Prostate gland (tissue), 2 donors: ENCODE data around the gene IGFBP2. TPM values are rescaled to one million over a fixed set of nuclear protein-coding genes. Genes with fewer than 3 reads are reported as not detected.

ENCODE experiments used
- DNase-seq: peaks from one replicate; pipeline ENCODE4 v3.0.0-alpha.2; 2019; ENCODE audit warnings: low spot score
- H3K27ac ChIP-seq, 2 donors: fragments of 200-600 bp; sonication (generic); 2 replicates each; pipeline ENCODE4 v1.5.1; 2017 to 2019
- H3K27me3 ChIP-seq: fragments of 200-600 bp; sonication (generic); replicated peaks from 2 replicates; pipeline ENCODE4 v1.5.1; 2019; ENCODE audit not compliant: insufficient read depth
- H3K36me3 ChIP-seq, 2 donors: fragments of 200-600 bp; sonication (generic); 1 replicate in 1 of 2; 2 replicates in 1 of 2; pipeline versions ENCODE4 v1.5.1 to v1.8.1; 2017 to 2019
- H3K4me1 ChIP-seq: fragments of 200-600 bp; sonication (generic); replicated peaks from 2 replicates; pipeline ENCODE4 v1.5.1; 2019
- H3K4me3 ChIP-seq, 2 donors: fragments of 200-600 bp; sonication (generic); 2 replicates each; pipeline ENCODE4 v1.5.1; 2017 to 2019
- H3K9me3 ChIP-seq: fragments of 200-600 bp; sonication (generic); 2 replicates; pipeline ENCODE4 v1.5.1; 2017
- CTCF ChIP-seq, 4 experiments: fragments of 200-600 bp in 2 of 4; fragments of 450-650 bp in 2 of 4; sonication (generic) in 2 of 4; IDR thresholded peaks; 1 replicate in 3 of 4; 2 replicates in 1 of 4; pipeline ENCODE4 v1.5.1; 2016 to 2019; ENCODE audit warnings: antibody characterized with exemption in 4 of 4, mild to moderate bottlenecking in 2 of 4, moderate library complexity in 2 of 4
- POLR2A ChIP-seq: fragments of 450-650 bp; IDR thresholded peaks from one replicate; pipeline ENCODE4 v1.6.1; 2016; ENCODE audit warnings: antibody characterized with exemption, mild to moderate bottlenecking
- POLR2AphosphoS5 ChIP-seq: sonication (generic); formaldehyde crosslinking; IDR thresholded peaks from one replicate; pipeline ENCODE4 v1.6.1; 2017; ENCODE audit warnings: antibody characterized with exemption
- WGBS: methylation state at CpG from one replicate; pipeline ENCODE4 v1.1.5; 2018; 5-methylcytosine and 5-hydroxymethylcytosine counted together
- intact Hi-C: fragments of 100-400 bp; cut with DNase I; formaldehyde crosslinking; loops from one replicate; pipeline ENCODE4 v1.14.2; 2022
- total RNA-seq, 2 donors: library from RNA; depleted of rRNA; stranded (reverse); fragments of >200 nt; gene quantifications; one replicate each; pipeline ENCODE4 v1.1.0, GENCODE V29; 2016

Gene IGFBP2
- total RNA-seq, 2 donors from 2014 or later: 152 to 250 TPM

- 92% methylated on average over 3 of the region's 3 CpGs for WGBS
- no peaks in the 10 kb centered on the region for H3K9me3 ChIP-seq
- H3K27ac ChIP-seq: no peak overlapping the region
- no peaks in the 10 kb centered on the region for H3K27me3 ChIP-seq
- no peak overlapping the region for H3K4me3 ChIP-seq
- no peaks in the 10 kb centered on the region for H3K4me1 ChIP-seq
- no peak for DNase-seq
- H3K36me3 ChIP-seq: no peaks in the 10 kb centered on the region
- intact Hi-C loops: no loop called here
- TF ChIP-seq POLR2A (no peak), CTCF (IDR thresholded peaks at IDR 0.05) (no peak), POLR2AphosphoS5 (no peak)
These were observed 29.4 kb upstream of the IGFBP2 start for GRCh38 chr2:216603884-216604245.

- H3K27ac ChIP-seq: no peak overlapping the region
- H3K27me3 ChIP-seq: no peaks in the 10 kb centered on the region
- no peaks in the 10 kb centered on the region for H3K36me3 ChIP-seq
- no peak overlapping the region for H3K4me3 ChIP-seq
- no peak for TF ChIP-seq CTCF (IDR thresholded peaks at IDR 0.05)
- DNase-seq: no peak
- no peaks in the 10 kb centered on the region for H3K9me3 ChIP-seq
- intact Hi-C loops: no loop called here
- no peaks in the 10 kb centered on the region for H3K4me1 ChIP-seq
These were observed 28.8 kb upstream of the IGFBP2 start for GRCh38 chr2:216604458-216604857.

- intact Hi-C loops: no loop called here
- 32% methylated on average over 20 of the region's 20 CpGs for WGBS
These were observed 26.5 kb upstream of the IGFBP2 start for GRCh38 chr2:216606551-216607276.

GRCh38 chr2:216607277-216607560 lies 26.0 kb upstream of the IGFBP2 start:
- intact Hi-C loops: no loop called here
- no peaks in the 10 kb centered on the region for H3K4me1 ChIP-seq
- H3K36me3 ChIP-seq: no peaks in the 10 kb centered on the region
- WGBS: 85% methylated on average over 10 of the region's 10 CpGs
- no peak overlapping the region for H3K4me3 ChIP-seq
- no peak overlapping the region for H3K27ac ChIP-seq
- no peak for TF ChIP-seq POLR2A
- no peak for TF ChIP-seq POLR2AphosphoS5
- no peak for TF ChIP-seq CTCF (IDR thresholded peaks at IDR 0.05)
- no peaks in the 10 kb centered on the region for H3K27me3 ChIP-seq
- H3K9me3 ChIP-seq: no peaks in the 10 kb centered on the region
- DNase-seq: no peak

More at GRCh38 chr2:216606551-216607276, 26.5 kb upstream of the IGFBP2 start:
- Histone ChIP-seq H3K36me3 (no peaks in the 10 kb centered on the region), H3K27ac (no peak overlapping the region), H3K4me3 (no peak overlapping the region), H3K27me3 (no peaks in the 10 kb centered on the region), H3K4me1 (no peaks in the 10 kb centered on the region), H3K9me3 (no peaks in the 10 kb centered on the region)
- TF ChIP-seq CTCF (IDR thresholded peaks at IDR 0.05): no peak
- no peak for TF ChIP-seq POLR2AphosphoS5
- TF ChIP-seq POLR2A: no peak
- DNase-seq: no peak

GRCh38 chr2:216608525-216608924 lies 24.7 kb upstream of the IGFBP2 start:
- Histone ChIP-seq H3K4me1 (no peaks in the 10 kb centered on the region), H3K9me3 (no peaks in the 10 kb centered on the region), H3K4me3 (no peak overlapping the region), H3K27ac (no peak overlapping the region), H3K27me3 (no peaks in the 10 kb centered on the region), H3K36me3 (no peaks in the 10 kb centered on the region)
- no peak for TF ChIP-seq POLR2A
- TF ChIP-seq CTCF (IDR thresholded peaks at IDR 0.05): no peak
- DNase-seq: no peak
- intact Hi-C loops: no loop called here
- 96% methylated on average over 5 of the region's 5 CpGs for WGBS
